ENCODE measurements around the gene CDRT4. TPM values are rescaled to one million over a fixed set of nuclear protein-coding genes. Genes with fewer than 3 reads are reported as not detected.

Gene CDRT4
- total RNA-seq, 1 experiment from 2014 or later = 6.2 TPM

GRCh38 chr17:15432807-15433611 is 34.4 kb downstream of the CDRT4 start:
- ChIA-PET CTCF (interaction anchor here (0.6 to 0.8 kb wide), 2 partner anchors 10 to 13 kb away, joined by 3 to 5 read pairs; no protein-coding TSS in a partner anchor), RAD21 (ENCODE audit: low non-redundant PET in 1 of 2, low total read pairs in 2 of 2, uncharacterized antibody in 2 of 2, unreplicated experiment in 2 of 2) (no interaction called here), POLR2A (no interaction called here)
- Histone ChIP-seq H3K79me2 (ENCODE audit: insufficient read depth, low read length) (no peaks in the 10 kb centered on the region), H3K9ac (ENCODE audit: low read length) (no peak overlapping the region), H3K27ac (ENCODE audit: low read depth, low read length) (no peak overlapping the region), H4K20me1 (ENCODE audit: insufficient read depth) (no peaks in the 10 kb centered on the region), H2AFZ (ENCODE audit: low read depth, low read length, poor library complexity, severe bottlenecking) (no peak overlapping the region), H3K9me3 (ENCODE audit: control insufficient read depth in 1 of 2, insufficient read depth in 1 of 2, low read depth in 1 of 2, low read length in 2 of 2) (no peaks in the 10 kb centered on the region), H3K27me3 (ENCODE audit: insufficient read depth, low read length) (no peaks in the 10 kb centered on the region), H3K4me3 (replicated peaks in 1 of 2; ENCODE audit: low read depth in 1 of 2, low read length in 2 of 2) (no peak overlapping the region), H3K36me3 (ENCODE audit: control insufficient read depth in 1 of 2, insufficient read depth in 2 of 2, low read length in 2 of 2) (peaks cover 0 to 4% of the 10 kb centered on the region in 2 experiments; a peak in 2 of 4 replicates), H3K9me2 (ENCODE audit: insufficient read depth) (no peaks in the 10 kb centered on the region), H3K4me2 (ENCODE audit: low read length) (no peak overlapping the region), H3K4me1 (ENCODE audit: control insufficient read depth in 1 of 2, insufficient read depth in 2 of 2, low read length in 2 of 2) (peaks cover 0 to 9% of the 10 kb centered on the region in 2 experiments; a peak in 2 of 4 replicates)
- DNase-seq (ENCODE audit: low read depth, low spot score) (no peak), ATAC-seq (no peak)
- BruUV-seq (replicated peaks) = no TSS peak
- intact Hi-C loops (cut with micrococcal nuclease) = no loop called here
- TF ChIP-seq ZNF274 (IDR thresholded peaks at IDR 0.05; ENCODE audit: low read depth, low read length) (no peak), EGR1 (IDR thresholded peaks at IDR 0.05; ENCODE audit: low read depth) (no peak), JUND (IDR thresholded peaks at IDR 0.05) (no peak), POLR2AphosphoS5 (IDR thresholded peaks at IDR 0.05; ENCODE audit: low read depth, low read length) (no peak), CEBPB (IDR thresholded peaks at IDR 0.05; ENCODE audit: low read depth) (no peak), ZBTB33 (IDR thresholded peaks at IDR 0.05; ENCODE audit: extremely low read depth, insufficient replicate concordance, low read length) (no peak), EZH2 (IDR thresholded peaks at IDR 0.05) (no peak), RAD21 (IDR thresholded peaks at IDR 0.05; ENCODE audit: low read depth) (no peak), TCF7L2 (IDR thresholded peaks at IDR 0.05; ENCODE audit: borderline replicate concordance, extremely low read depth, insufficient read depth, insufficient read length) (no peak), SIN3A (IDR thresholded peaks at IDR 0.05; ENCODE audit: low read depth) (no peak), ELF1 (IDR thresholded peaks at IDR 0.05; ENCODE audit: borderline replicate concordance, low read depth) (no peak), EZH2phosphoT487 (IDR thresholded peaks at IDR 0.05; ENCODE audit: borderline replicate concordance) (no peak), FOSL1 (IDR thresholded peaks at IDR 0.05; ENCODE audit: low read depth) (no peak), YY1 (IDR thresholded peaks at IDR 0.05; ENCODE audit: extremely low read depth, insufficient replicate concordance, low read depth, low read length) (no peak), CBX3 (IDR thresholded peaks at IDR 0.05; ENCODE audit: low read depth) (no peak)
- TF ChIP-seq, protein P1, sequence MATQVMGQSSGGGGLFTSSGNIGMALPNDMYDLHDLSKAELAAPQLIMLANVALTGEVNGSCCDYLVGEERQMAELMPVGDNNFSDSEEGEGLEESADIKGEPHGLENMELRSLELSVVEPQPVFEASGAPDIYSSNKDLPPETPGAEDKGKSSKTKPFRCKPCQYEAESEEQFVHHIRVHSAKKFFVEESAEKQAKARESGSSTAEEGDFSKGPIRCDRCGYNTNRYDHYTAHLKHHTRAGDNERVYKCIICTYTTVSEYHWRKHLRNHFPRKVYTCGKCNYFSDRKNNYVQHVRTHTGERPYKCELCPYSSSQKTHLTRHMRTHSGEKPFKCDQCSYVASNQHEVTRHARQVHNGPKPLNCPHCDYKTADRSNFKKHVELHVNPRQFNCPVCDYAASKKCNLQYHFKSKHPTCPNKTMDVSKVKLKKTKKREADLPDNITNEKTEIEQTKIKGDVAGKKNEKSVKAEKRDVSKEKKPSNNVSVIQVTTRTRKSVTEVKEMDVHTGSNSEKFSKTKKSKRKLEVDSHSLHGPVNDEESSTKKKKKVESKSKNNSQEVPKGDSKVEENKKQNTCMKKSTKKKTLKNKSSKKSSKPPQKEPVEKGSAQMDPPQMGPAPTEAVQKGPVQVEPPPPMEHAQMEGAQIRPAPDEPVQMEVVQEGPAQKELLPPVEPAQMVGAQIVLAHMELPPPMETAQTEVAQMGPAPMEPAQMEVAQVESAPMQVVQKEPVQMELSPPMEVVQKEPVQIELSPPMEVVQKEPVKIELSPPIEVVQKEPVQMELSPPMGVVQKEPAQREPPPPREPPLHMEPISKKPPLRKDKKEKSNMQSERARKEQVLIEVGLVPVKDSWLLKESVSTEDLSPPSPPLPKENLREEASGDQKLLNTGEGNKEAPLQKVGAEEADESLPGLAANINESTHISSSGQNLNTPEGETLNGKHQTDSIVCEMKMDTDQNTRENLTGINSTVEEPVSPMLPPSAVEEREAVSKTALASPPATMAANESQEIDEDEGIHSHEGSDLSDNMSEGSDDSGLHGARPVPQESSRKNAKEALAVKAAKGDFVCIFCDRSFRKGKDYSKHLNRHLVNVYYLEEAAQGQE (IDR thresholded peaks at IDR 0.05; ENCODE audit: low read depth) = no peak
- TF ChIP-seq, protein P2, sequence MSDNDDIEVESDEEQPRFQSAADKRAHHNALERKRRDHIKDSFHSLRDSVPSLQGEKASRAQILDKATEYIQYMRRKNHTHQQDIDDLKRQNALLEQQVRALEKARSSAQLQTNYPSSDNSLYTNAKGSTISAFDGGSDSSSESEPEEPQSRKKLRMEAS (IDR thresholded peaks at IDR 0.05) = no peak
- TF ChIP-seq, protein P3, sequence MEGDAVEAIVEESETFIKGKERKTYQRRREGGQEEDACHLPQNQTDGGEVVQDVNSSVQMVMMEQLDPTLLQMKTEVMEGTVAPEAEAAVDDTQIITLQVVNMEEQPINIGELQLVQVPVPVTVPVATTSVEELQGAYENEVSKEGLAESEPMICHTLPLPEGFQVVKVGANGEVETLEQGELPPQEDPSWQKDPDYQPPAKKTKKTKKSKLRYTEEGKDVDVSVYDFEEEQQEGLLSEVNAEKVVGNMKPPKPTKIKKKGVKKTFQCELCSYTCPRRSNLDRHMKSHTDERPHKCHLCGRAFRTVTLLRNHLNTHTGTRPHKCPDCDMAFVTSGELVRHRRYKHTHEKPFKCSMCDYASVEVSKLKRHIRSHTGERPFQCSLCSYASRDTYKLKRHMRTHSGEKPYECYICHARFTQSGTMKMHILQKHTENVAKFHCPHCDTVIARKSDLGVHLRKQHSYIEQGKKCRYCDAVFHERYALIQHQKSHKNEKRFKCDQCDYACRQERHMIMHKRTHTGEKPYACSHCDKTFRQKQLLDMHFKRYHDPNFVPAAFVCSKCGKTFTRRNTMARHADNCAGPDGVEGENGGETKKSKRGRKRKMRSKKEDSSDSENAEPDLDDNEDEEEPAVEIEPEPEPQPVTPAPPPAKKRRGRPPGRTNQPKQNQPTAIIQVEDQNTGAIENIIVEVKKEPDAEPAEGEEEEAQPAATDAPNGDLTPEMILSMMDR (IDR thresholded peaks at IDR 0.05 in 2 of 3, conservative IDR thresholded peaks at IDR 0.05 in 1 of 3; ENCODE audit: borderline replicate concordance in 1 of 3, insufficient read depth in 1 of 3, low read depth in 2 of 3, low read length in 2 of 3) = no peak

Measured in HCT116 (cell line).